B cell (primary cell): ENCODE measurements around the gene OR2A12.

ENCODE experiments used
- EZH2 ChIP-seq: IDR thresholded peaks from 2 replicates; pipeline ENCODE4 v1.6.1; 2012; ENCODE audit warnings: borderline replicate concordance, low read depth, mild to moderate bottlenecking, moderate library complexity, low read length; ENCODE audit not compliant: insufficient read depth, poor library complexity, severe bottlenecking
- TF ChIP-seq, protein P1 (sequence below): fragments of 200-600 bp; IDR thresholded peaks from one replicate; pipeline ENCODE4 v1.8.0; 2022; ENCODE audit warnings: antibody characterized with exemption, mild to moderate bottlenecking

- TF ChIP-seq, protein P1, sequence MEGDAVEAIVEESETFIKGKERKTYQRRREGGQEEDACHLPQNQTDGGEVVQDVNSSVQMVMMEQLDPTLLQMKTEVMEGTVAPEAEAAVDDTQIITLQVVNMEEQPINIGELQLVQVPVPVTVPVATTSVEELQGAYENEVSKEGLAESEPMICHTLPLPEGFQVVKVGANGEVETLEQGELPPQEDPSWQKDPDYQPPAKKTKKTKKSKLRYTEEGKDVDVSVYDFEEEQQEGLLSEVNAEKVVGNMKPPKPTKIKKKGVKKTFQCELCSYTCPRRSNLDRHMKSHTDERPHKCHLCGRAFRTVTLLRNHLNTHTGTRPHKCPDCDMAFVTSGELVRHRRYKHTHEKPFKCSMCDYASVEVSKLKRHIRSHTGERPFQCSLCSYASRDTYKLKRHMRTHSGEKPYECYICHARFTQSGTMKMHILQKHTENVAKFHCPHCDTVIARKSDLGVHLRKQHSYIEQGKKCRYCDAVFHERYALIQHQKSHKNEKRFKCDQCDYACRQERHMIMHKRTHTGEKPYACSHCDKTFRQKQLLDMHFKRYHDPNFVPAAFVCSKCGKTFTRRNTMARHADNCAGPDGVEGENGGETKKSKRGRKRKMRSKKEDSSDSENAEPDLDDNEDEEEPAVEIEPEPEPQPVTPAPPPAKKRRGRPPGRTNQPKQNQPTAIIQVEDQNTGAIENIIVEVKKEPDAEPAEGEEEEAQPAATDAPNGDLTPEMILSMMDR: no peak
- TF ChIP-seq EZH2: no peak
Measured at GRCh38 chr7:144144426-144144825, 58.3 kb downstream of the OR2A12 start.
